ES-I3 (cell line): Measurements from ENCODE around the gene LRRTM3.

Experiments used
- H3K36me3 ChIP-seq: 2 replicates; pipeline ENCODE4 v1.6.1; 2013; ENCODE audit warnings: mild to moderate bottlenecking, low read length, control low read depth, moderate library complexity; ENCODE audit not compliant: insufficient read depth
- H3K4me1 ChIP-seq: 2 replicates; pipeline ENCODE4 v1.6.1; 2013; ENCODE audit warnings: mild to moderate bottlenecking, control low read depth, low read length; ENCODE audit not compliant: insufficient read depth
- H3K9ac ChIP-seq: 2 replicates; pipeline ENCODE4 v1.6.1; 2013; ENCODE audit warnings: low read depth, mild to moderate bottlenecking, low read length, moderate library complexity
- H3K9me3 ChIP-seq: 2 replicates; pipeline ENCODE4 v1.6.1; 2013; ENCODE audit warnings: mild to moderate bottlenecking, low read length, moderate library complexity; ENCODE audit not compliant: control insufficient read depth, insufficient read depth

LRRTM3 gene

GRCh38 chr10:66925896-66926715, at the start of gene LRRTM3:
TSS of gene LRRTM3 (plus strand) at chr10:66926036.
- no peaks in the 10 kb centered on the region for H3K36me3 ChIP-seq
- H3K9me3 ChIP-seq = no peaks in the 10 kb centered on the region
- peak within 1 kb of the TSS; percentile 35; the same call in 1 of the 2 replicates for H3K9ac ChIP-seq
- H3K4me1 ChIP-seq = peaks cover 20% of the 10 kb centered on the region

- Histone ChIP-seq H3K9me3 (no peaks in the 10 kb centered on the region), H3K4me1 (no peaks in the 10 kb centered on the region), H3K9ac (no peak overlapping the region), H3K36me3 (no peaks in the 10 kb centered on the region)
Measured at GRCh38 chr10:66877361-66877760, 48.5 kb upstream of the LRRTM3 start.

GRCh38 chr10:66880292-66880691, 45.5 kb upstream of the LRRTM3 start:
- Histone ChIP-seq H3K4me1 (no peaks in the 10 kb centered on the region), H3K36me3 (no peaks in the 10 kb centered on the region), H3K9ac (no peak overlapping the region), H3K9me3 (no peaks in the 10 kb centered on the region)

- H3K9me3 ChIP-seq = no peaks in the 10 kb centered on the region
- H3K4me1 ChIP-seq = no peaks in the 10 kb centered on the region
- H3K9ac ChIP-seq = no peak overlapping the region
- no peaks in the 10 kb centered on the region for H3K36me3 ChIP-seq
Measured at GRCh38 chr10:66880826-66881225, 45.0 kb upstream of the LRRTM3 start.

- Histone ChIP-seq H3K36me3 (no peaks in the 10 kb centered on the region), H3K4me1 (no peaks in the 10 kb centered on the region), H3K9ac (no peak overlapping the region), H3K9me3 (no peaks in the 10 kb centered on the region)
Measured at GRCh38 chr10:66881814-66882213, 44.0 kb upstream of the LRRTM3 start.

GRCh38 chr10:66882271-66882670, 43.6 kb upstream of the LRRTM3 start:
- Histone ChIP-seq H3K9ac (no peak overlapping the region), H3K9me3 (no peaks in the 10 kb centered on the region), H3K36me3 (no peaks in the 10 kb centered on the region), H3K4me1 (no peaks in the 10 kb centered on the region)

- no peaks in the 10 kb centered on the region for H3K9me3 ChIP-seq
- H3K36me3 ChIP-seq = no peaks in the 10 kb centered on the region
- 0 out of 2 replicates have a peak, but pooled peaks cover 3% of the 10 kb centered on the region for H3K4me1 ChIP-seq
- no peak overlapping the region for H3K9ac ChIP-seq
Measured at GRCh38 chr10:66886848-66887247, 39.0 kb upstream of the LRRTM3 start.

GRCh38 chr10:66888237-66888636, 37.6 kb upstream of the LRRTM3 start:
- H3K9me3 ChIP-seq = no peaks in the 10 kb centered on the region
- H3K4me1 ChIP-seq = peaks cover 5% of the 10 kb centered on the region; the same call in 1 of the 2 replicates
- H3K36me3 ChIP-seq = no peaks in the 10 kb centered on the region
- H3K9ac ChIP-seq = no peak overlapping the region

GRCh38 chr10:66892871-66893270, 33.0 kb upstream of the LRRTM3 start:
- Histone ChIP-seq H3K9me3 (no peaks in the 10 kb centered on the region), H3K36me3 (no peaks in the 10 kb centered on the region), H3K9ac (no peak overlapping the region), H3K4me1 (peaks cover 9% of the 10 kb centered on the region; the same call in 1 of the 2 replicates)

GRCh38 chr10:66910671-66911070, 15.2 kb upstream of the LRRTM3 start:
- Histone ChIP-seq H3K9ac (no peak overlapping the region), H3K4me1 (no peaks in the 10 kb centered on the region), H3K36me3 (no peaks in the 10 kb centered on the region), H3K9me3 (no peaks in the 10 kb centered on the region)

- H3K9me3 ChIP-seq = no peaks in the 10 kb centered on the region
- no peaks in the 10 kb centered on the region for H3K36me3 ChIP-seq
- no peaks in the 10 kb centered on the region for H3K4me1 ChIP-seq
- H3K9ac ChIP-seq = no peak overlapping the region
Measured at GRCh38 chr10:66916030-66916429, 9.8 kb upstream of the LRRTM3 start.

- H3K36me3 ChIP-seq = no peaks in the 10 kb centered on the region
- H3K4me1 ChIP-seq = no peaks in the 10 kb centered on the region
- no peak overlapping the region for H3K9ac ChIP-seq
- H3K9me3 ChIP-seq = no peaks in the 10 kb centered on the region
Measured at GRCh38 chr10:66917104-66917503, 8.7 kb upstream of the LRRTM3 start.

GRCh38 chr10:66919248-66919647, 6.6 kb upstream of the LRRTM3 start:
- Histone ChIP-seq H3K36me3 (no peaks in the 10 kb centered on the region), H3K9ac (no peak overlapping the region), H3K9me3 (no peaks in the 10 kb centered on the region), H3K4me1 (no peaks in the 10 kb centered on the region)

- Histone ChIP-seq H3K36me3 (no peaks in the 10 kb centered on the region), H3K9me3 (no peaks in the 10 kb centered on the region), H3K4me1 (peaks cover 20% of the 10 kb centered on the region), H3K9ac (no peak overlapping the region)
Measured at GRCh38 chr10:66924674-66925345, 1.0 kb upstream of the LRRTM3 start.

- H3K9ac ChIP-seq = peak overlapping the region; percentile 35; the same call in 1 of the 2 replicates
- H3K4me1 ChIP-seq = peaks cover 20% of the 10 kb centered on the region
- no peaks in the 10 kb centered on the region for H3K9me3 ChIP-seq
- H3K36me3 ChIP-seq = no peaks in the 10 kb centered on the region
Measured at GRCh38 chr10:66925373-66925772, 463 bp upstream of the LRRTM3 start.
